ENCODE data around the gene KY.

DNA sequence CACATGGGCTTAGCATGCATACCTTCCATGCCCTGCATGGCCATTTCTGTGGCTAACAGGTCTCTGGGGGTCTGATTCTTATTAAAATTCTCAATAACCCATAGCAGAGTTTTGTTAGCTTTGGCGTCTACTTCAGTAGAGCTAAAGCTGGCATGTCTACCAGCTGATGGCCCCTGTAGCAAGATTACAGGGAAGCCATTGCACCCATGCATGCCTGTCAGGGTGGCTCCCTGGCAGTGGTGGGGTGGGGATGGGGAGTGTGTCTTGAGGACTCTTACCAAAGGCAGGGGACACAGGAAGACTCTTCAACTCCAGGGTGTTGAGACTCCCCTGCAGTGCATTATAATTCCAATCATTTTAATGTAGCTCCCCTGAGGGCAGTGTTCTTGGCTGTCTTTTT, 4.7 kb downstream of the KY start:
- TF ChIP-seq, protein P1, sequence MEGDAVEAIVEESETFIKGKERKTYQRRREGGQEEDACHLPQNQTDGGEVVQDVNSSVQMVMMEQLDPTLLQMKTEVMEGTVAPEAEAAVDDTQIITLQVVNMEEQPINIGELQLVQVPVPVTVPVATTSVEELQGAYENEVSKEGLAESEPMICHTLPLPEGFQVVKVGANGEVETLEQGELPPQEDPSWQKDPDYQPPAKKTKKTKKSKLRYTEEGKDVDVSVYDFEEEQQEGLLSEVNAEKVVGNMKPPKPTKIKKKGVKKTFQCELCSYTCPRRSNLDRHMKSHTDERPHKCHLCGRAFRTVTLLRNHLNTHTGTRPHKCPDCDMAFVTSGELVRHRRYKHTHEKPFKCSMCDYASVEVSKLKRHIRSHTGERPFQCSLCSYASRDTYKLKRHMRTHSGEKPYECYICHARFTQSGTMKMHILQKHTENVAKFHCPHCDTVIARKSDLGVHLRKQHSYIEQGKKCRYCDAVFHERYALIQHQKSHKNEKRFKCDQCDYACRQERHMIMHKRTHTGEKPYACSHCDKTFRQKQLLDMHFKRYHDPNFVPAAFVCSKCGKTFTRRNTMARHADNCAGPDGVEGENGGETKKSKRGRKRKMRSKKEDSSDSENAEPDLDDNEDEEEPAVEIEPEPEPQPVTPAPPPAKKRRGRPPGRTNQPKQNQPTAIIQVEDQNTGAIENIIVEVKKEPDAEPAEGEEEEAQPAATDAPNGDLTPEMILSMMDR (conservative IDR thresholded peaks at IDR 0.05; ENCODE audit: low read depth in 2 of 2) = no peak
- TF ChIP-seq, protein P2, sequence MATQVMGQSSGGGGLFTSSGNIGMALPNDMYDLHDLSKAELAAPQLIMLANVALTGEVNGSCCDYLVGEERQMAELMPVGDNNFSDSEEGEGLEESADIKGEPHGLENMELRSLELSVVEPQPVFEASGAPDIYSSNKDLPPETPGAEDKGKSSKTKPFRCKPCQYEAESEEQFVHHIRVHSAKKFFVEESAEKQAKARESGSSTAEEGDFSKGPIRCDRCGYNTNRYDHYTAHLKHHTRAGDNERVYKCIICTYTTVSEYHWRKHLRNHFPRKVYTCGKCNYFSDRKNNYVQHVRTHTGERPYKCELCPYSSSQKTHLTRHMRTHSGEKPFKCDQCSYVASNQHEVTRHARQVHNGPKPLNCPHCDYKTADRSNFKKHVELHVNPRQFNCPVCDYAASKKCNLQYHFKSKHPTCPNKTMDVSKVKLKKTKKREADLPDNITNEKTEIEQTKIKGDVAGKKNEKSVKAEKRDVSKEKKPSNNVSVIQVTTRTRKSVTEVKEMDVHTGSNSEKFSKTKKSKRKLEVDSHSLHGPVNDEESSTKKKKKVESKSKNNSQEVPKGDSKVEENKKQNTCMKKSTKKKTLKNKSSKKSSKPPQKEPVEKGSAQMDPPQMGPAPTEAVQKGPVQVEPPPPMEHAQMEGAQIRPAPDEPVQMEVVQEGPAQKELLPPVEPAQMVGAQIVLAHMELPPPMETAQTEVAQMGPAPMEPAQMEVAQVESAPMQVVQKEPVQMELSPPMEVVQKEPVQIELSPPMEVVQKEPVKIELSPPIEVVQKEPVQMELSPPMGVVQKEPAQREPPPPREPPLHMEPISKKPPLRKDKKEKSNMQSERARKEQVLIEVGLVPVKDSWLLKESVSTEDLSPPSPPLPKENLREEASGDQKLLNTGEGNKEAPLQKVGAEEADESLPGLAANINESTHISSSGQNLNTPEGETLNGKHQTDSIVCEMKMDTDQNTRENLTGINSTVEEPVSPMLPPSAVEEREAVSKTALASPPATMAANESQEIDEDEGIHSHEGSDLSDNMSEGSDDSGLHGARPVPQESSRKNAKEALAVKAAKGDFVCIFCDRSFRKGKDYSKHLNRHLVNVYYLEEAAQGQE (IDR thresholded peaks at IDR 0.05; ENCODE audit: unreplicated experiment) = no peak

All from GM23338 (cell line).